DOHH2 (cell line): ENCODE data around the gene MROH7.

Experiments
- H3F3A ChIP-seq: fragments of 200-600 bp; sonication (generic), shearing (Covaris generic); 2 replicates; pipeline ENCODE4 v1.6.0; 2016; ENCODE audit warnings: antibody characterized with exemption, mild to moderate bottlenecking; ENCODE audit not compliant: control insufficient read depth, insufficient read depth
- H3K27ac ChIP-seq: fragments of 200-600 bp; sonication (generic); 2 replicates; pipeline ENCODE4 v1.5.1; 2014; ENCODE audit warnings: low read depth, mild to moderate bottlenecking, low read length, moderate library complexity
- H3K27me3 ChIP-seq: fragments of 200-600 bp; sonication (generic); 2 replicates; pipeline ENCODE4 v1.6.1; 2014; ENCODE audit warnings: mild to moderate bottlenecking, low read length, mixed read lengths; ENCODE audit not compliant: control insufficient read depth
- H3K36me3 ChIP-seq: fragments of 200-600 bp; sonication (generic); 2 replicates; pipeline ENCODE4 v1.6.1; 2014; ENCODE audit warnings: mild to moderate bottlenecking, low read length, moderate library complexity, mixed read lengths; ENCODE audit not compliant: control insufficient read depth
- H3K4me1 ChIP-seq: fragments of 200-600 bp; sonication (generic); 2 replicates; pipeline ENCODE4 v1.6.1; 2014; ENCODE audit warnings: mild to moderate bottlenecking, low read length, mixed read lengths; ENCODE audit not compliant: control insufficient read depth
- H3K4me2 ChIP-seq: fragments of 200-600 bp; sonication (generic); 2 replicates; pipeline ENCODE4 v1.6.0; 2014; ENCODE audit warnings: mild to moderate bottlenecking, low read length, moderate library complexity
- H3K4me3 ChIP-seq: fragments of 200-600 bp; sonication (generic); 2 replicates; pipeline ENCODE4 v1.5.1; 2014; ENCODE audit warnings: mild to moderate bottlenecking, low read length, mixed read lengths
- H3K79me2 ChIP-seq: fragments of 200-600 bp; sonication (generic); 2 replicates; pipeline ENCODE4 v1.6.1; 2014; ENCODE audit warnings: mild to moderate bottlenecking, low read length, mixed read lengths; ENCODE audit not compliant: control insufficient read depth
- H3K9me2 ChIP-seq: fragments of 200-600 bp; sonication (generic); replicated peaks from 2 replicates; pipeline ENCODE4 v1.6.1; 2014; ENCODE audit warnings: mild to moderate bottlenecking, low read length, mixed read lengths; ENCODE audit not compliant: control insufficient read depth
- H3K9me3 ChIP-seq: fragments of 200-600 bp; sonication (generic); 2 replicates; pipeline ENCODE4 v1.6.1; 2014; ENCODE audit warnings: antibody characterized with exemption, low read length, mixed read lengths; ENCODE audit not compliant: control insufficient read depth, insufficient read depth
- H4K20me1 ChIP-seq: fragments of 200-600 bp; sonication (generic); 2 replicates; pipeline ENCODE4 v1.6.0; 2014; ENCODE audit warnings: low read depth, mild to moderate bottlenecking, antibody characterized with exemption, low read length, moderate library complexity; ENCODE audit not compliant: control insufficient read depth, insufficient read depth
- EZH2phosphoT487 ChIP-seq: fragments of 200-600 bp; sonication (generic); IDR thresholded peaks from 2 replicates; pipeline ENCODE4 v1.6.1; 2017; ENCODE audit warnings: borderline replicate concordance, mild to moderate bottlenecking, antibody characterized with exemption, low read length, moderate library complexity, mixed read lengths
- TF ChIP-seq, protein P1 (sequence below): fragments of 200-600 bp; sonication (generic); IDR thresholded peaks from one replicate; pipeline ENCODE4 v1.5.1; 2014; ENCODE audit warnings: antibody characterized with exemption, mild to moderate bottlenecking, low read depth, low read length; ENCODE audit not compliant: poor library complexity, severe bottlenecking

The MROH7 gene

DNA sequence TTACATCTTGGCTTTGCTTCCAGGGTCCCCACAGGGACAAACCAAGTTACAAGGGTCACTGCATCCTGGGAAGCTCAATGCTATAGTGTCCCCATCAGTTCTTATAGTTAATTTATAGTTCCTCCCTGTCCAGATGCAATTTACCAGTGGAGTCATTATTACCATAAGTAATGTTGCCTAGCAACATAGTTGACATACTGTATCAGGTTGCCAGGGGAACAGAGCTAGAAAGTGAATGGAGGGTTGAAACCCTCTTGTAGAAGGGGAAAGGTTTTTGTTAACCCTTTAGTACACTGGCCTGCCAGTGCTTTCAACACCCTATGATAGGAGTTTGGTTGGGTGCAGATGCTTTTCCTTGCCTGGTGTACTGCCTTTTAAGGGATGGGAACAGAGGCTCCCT, 39.8 kb downstream of the MROH7 start:
- no peak for TF ChIP-seq EZH2phosphoT487
- TF ChIP-seq, protein P1, sequence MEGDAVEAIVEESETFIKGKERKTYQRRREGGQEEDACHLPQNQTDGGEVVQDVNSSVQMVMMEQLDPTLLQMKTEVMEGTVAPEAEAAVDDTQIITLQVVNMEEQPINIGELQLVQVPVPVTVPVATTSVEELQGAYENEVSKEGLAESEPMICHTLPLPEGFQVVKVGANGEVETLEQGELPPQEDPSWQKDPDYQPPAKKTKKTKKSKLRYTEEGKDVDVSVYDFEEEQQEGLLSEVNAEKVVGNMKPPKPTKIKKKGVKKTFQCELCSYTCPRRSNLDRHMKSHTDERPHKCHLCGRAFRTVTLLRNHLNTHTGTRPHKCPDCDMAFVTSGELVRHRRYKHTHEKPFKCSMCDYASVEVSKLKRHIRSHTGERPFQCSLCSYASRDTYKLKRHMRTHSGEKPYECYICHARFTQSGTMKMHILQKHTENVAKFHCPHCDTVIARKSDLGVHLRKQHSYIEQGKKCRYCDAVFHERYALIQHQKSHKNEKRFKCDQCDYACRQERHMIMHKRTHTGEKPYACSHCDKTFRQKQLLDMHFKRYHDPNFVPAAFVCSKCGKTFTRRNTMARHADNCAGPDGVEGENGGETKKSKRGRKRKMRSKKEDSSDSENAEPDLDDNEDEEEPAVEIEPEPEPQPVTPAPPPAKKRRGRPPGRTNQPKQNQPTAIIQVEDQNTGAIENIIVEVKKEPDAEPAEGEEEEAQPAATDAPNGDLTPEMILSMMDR = no peak
- no peaks in the 10 kb centered on the region for H3K79me2 ChIP-seq
- H3K27ac ChIP-seq = no peak overlapping the region
- no peaks in the 10 kb centered on the region for H3F3A ChIP-seq
- H4K20me1 ChIP-seq = no peaks in the 10 kb centered on the region
- no peaks in the 10 kb centered on the region for H3K36me3 ChIP-seq
- no peak overlapping the region for H3K4me2 ChIP-seq
- H3K27me3 ChIP-seq = peaks cover 4% of the 10 kb centered on the region; the same call in 1 of the 2 replicates
- no peak overlapping the region for H3K4me3 ChIP-seq
- no peaks in the 10 kb centered on the region for H3K4me1 ChIP-seq
- H3K9me2 ChIP-seq = no peaks in the 10 kb centered on the region
- H3K9me3 ChIP-seq = no peaks in the 10 kb centered on the region

DNA sequence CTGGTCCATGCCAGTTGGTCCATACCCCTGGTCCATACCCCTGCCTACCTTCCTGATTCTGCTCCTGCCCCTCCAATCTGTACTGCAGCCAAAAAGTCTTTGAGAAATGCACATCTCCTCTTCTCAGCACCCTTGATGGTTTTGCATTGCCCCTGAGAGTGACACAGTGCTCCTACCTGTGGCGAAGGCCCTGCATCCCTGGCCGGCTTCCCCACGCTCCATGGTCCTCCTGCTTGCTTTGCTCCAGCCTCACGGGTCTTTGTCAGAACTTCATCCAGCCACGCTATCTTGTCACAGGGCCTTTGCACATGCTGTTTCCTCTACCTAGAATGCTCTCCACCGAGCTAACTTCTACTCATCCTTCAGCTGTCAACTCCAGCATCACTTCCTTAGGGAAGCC, 41.9 kb downstream of the MROH7 start:
- no peaks in the 10 kb centered on the region for H3K79me2 ChIP-seq
- H3F3A ChIP-seq = no peaks in the 10 kb centered on the region
- H3K9me3 ChIP-seq = no peaks in the 10 kb centered on the region
- TF ChIP-seq, protein P1 = no peak
- no peak for TF ChIP-seq EZH2phosphoT487
- H3K9me2 ChIP-seq = no peaks in the 10 kb centered on the region
- no peaks in the 10 kb centered on the region for H4K20me1 ChIP-seq
- no peak overlapping the region for H3K27ac ChIP-seq
- H3K27me3 ChIP-seq = peaks cover 4% of the 10 kb centered on the region; the same call in 1 of the 2 replicates
- H3K4me3 ChIP-seq = no peak overlapping the region
- H3K36me3 ChIP-seq = no peaks in the 10 kb centered on the region
- H3K4me2 ChIP-seq = no peak overlapping the region
- no peaks in the 10 kb centered on the region for H3K4me1 ChIP-seq

DNA sequence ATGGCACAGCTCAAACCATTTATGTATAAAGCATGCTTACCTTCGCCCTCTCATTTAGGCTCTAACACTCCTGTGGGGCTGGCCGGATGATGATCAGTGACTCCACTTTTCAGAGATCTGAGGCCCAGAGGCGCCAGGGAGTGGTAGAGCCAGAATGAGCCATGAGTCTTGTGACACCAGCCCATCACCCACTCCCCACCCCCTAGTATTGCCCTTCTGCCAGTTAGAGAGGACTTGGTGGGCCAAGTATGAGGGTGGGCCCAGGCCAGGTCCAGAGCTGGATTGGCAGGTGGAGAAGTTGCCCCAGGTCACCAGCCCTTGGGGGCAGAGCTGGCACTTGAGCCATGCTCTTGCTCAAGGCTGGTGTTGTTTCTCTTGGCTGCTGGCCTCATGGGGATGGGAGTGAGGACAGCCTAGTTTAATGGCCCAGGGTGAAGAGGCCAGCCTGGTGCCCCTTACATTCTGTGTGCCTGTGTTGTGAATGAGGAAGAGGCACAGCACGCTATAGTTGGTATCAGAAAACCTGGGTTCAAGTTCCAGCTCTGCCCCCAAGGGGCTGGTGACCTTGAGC, 43.8 kb downstream of the MROH7 start:
- Histone ChIP-seq H3K4me1 (no peaks in the 10 kb centered on the region), H3K4me2 (no peak overlapping the region), H3K9me2 (no peaks in the 10 kb centered on the region), H3K27ac (no peak overlapping the region), H3K79me2 (no peaks in the 10 kb centered on the region), H3K36me3 (no peaks in the 10 kb centered on the region), H3K9me3 (no peaks in the 10 kb centered on the region), H3K27me3 (peaks cover 8% of the 10 kb centered on the region), H4K20me1 (no peaks in the 10 kb centered on the region), H3F3A (no peaks in the 10 kb centered on the region), H3K4me3 (no peak overlapping the region)
- TF ChIP-seq, protein P1 = no peak
- TF ChIP-seq EZH2phosphoT487 = no peak
